Astrocyte of the hippocampus (primary cell): Measurements from ENCODE around the gene CSE1L.
A peak's percentile ranks its signal among the peaks of the same experiment; 100 is the strongest.
"Not testable (repeated sequence)": the region's sequence is repeated elsewhere in the genome, so short reads cannot be mapped to it uniquely, and the experiment has no call there.

Source experiments
- DNase-seq: peaks from one replicate; pipeline ENCODE4 v3.0.0; 2011; ENCODE audit warnings: low read depth, low spot score

The CSE1L gene

GRCh38 chr20:49046087-49046900 is at the start of gene CSE1L:
Gene CSE1L, plus strand, starts transcription at chr20:49046312. Its CDS starts 12,152 bp downstream, at chr20:49058464.
- peak; percentile 98 for DNase-seq

GRCh38 chr20:48999890-49000870 is 45.9 kb upstream of the CSE1L start:
- peak; percentile 38 for DNase-seq

DNA sequence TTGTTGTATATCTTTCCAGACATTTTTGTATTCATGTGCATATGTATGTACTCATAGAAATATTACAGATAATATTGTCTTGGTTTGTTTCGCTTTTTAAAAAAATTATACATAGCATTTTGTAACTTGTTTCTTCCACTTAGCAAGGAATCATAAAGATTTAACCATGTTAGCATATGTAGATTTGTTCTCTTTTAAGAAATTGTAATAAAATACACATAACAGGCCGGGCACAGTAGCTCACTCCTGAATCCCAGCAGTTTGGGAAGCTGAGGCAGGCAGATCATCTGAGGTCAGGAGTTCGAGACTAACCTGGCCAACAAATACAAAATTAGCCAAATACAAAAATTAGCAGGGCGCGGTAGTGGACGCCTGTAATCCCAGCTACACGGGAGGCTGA is 44.4 kb upstream of the CSE1L start:
- no peak for DNase-seq

- no peak for DNase-seq
These were observed 39.6 kb upstream of the CSE1L start for GRCh38 chr20:49006446-49006980.

DNA sequence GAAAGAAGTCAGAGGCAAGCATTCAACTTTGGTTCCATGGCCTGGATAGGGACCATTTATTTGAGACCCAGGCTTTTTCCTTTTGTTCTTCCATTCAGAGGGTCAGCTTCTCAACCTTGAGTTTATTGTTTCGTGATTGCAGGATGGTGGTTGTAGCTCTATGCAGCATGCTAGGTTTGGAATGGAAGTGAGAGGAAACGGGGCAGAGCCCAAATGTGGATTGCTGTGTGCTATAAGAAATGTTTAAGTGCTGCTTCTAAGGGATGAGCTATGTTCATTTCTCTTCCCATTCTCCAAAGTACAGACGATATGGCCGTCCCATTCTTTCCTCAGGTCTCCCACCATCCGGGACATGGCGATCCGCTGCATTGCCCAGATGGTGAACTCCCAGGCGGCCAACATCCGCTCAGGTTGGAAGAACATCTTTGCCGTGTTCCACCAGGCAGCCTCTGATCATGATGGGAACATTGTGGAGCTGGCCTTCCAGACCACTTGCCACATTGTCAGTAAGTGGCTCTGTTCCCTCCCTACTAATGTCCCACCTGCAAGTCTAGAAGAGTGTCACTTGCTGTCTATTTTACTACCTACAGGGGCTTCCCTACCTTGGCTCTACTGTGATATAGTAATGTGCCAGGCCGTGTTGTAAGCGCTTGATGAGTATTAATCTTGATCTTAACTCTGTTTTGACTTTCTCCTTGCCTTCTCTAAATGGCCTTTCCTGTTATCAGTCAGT is 36.0 kb upstream of the CSE1L start:
- no peak for DNase-seq

- no peak for DNase-seq
These were observed 21.9 kb upstream of the CSE1L start for GRCh38 chr20:49024220-49024619.

DNA sequence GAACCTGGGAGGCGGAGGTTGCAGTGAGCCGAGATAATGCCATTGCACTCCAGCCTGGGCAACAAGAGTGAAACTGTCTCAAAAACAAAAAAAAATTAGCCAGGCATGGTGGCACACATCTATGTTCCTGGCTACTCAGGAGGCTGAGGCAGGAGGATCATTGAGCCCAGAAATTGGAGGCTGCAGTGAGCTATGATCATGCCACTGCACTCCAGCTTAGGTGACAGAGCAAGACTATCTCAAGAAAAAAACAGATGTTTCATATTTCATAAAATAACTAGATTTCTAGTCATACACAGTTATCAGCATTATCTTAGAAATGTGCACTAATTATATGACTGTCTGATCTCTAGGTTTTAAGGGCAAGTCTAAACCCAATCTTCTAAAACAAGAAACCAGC is 17.9 kb upstream of the CSE1L start:
- DNase-seq, result not testable (repeated sequence)

GRCh38 chr20:49028684-49029083 is 17.4 kb upstream of the CSE1L start:
- peak; percentile 38 for DNase-seq

DNA sequence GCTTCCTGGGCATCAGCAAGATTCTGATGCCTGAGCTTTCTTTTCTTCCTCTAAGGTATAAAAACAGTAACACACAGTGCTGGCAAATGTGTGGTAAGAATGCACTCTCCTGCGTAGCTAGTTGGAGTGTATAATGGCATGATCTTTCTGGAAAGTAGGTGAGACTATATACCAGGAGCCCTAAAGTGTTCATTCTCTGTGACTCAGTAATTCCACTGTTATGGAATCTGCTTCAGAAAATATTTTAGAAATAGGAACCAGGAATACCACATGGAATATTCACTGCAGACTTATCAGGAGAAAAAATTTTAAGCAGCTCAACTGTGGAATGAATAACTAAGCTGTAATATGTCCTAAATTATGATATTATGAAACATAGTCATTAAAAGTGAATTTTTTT is 16.9 kb upstream of the CSE1L start:
- no peak for DNase-seq

GRCh38 chr20:49030954-49031619 is 15.0 kb upstream of the CSE1L start:
- no peak for DNase-seq

DNA sequence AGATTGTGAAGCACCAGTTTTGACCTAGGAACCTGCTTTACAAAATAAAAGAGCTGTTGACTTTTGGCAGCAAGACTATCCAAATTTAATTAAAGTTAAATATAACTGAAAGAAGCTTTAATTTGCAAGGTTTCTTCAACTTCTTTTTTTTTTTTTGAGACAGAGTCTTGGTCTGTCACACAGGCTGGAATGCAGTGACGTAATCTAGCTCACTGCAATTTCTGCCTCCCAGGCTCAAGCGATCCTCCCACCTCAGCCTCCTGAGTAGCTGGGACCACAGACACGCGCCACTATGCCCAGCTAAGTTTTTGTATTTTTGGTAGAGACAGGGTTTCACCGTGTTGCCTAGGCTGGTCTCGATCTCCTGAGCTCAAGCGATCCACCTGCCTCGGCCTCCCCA is 13.7 kb upstream of the CSE1L start:
- no peak for DNase-seq

DNA sequence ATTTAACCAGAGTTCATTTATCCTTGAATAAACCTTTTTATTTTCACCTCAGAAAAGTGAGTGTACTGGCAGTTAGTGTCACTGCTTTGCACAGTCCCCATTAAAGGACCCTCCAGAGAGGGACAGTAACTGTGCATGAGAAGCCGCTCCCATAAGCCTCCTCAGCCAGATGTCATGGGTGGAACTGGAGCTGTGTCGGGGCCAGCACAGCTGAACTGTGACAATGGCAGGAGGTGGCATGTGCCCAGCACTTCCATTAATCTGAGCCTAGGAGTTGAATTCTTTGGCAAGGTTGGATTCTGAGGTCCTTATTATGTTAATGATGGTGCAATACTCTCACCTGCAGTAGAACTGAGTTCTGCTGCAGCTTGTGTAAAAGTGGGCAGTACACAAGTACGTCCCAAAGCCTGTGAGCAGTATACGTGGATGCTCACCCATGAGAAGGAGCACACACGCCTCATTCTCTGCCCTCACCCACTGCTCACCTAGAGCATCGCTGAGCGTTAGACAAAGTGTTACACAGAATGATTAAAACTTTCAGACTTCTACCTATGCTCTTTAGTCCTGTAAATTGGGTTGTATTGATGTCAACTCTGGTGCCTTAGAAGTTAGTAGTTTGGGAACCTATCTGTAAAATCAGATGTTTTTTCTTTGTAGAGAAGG is 11.9 kb upstream of the CSE1L start:
- no peak for DNase-seq

DNA sequence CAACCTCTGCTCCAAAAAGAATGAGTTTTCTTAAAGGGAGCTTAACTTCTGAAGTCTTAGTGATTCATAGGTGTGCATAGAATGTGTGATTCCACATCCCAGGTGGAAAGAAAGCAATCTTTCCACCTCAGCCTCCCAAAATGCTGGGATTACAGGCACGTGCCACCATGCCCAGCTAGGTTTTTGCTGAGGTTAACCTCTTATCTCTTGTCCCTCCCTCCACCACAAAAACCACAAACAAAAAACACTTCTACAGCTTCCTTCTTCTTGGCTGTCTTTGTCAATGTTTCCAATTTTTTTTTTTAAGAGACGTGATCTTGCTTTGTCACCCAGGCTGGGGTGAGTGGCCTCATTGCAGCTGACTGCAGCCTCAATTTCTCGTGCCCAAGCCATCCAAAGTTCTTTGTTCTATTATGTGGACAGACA is 8.1 kb upstream of the CSE1L start:
- peak; percentile 30 for DNase-seq

- no peak for DNase-seq
These were observed 6.3 kb upstream of the CSE1L start for GRCh38 chr20:49039854-49040253.

DNA sequence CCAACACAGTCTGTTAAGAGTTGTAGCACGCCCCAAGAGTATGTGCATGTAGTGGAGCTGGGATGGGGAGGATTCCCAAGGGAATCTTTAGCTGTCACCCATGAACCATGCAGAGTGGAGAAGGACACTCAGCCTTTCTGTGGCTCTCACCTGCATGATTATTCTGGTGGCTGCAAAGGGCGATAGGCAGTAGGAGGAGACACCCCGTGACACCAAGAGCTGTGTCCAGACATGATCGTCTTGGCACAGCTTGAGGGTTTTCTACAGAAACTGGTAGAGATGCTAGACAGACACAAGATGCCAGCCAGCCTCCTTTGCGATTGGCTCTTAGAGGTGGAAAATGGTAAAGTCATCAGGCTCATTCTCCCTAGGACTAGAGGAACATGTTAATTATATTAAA is 3.1 kb upstream of the CSE1L start:
- DNase-seq, result no peak

DNA sequence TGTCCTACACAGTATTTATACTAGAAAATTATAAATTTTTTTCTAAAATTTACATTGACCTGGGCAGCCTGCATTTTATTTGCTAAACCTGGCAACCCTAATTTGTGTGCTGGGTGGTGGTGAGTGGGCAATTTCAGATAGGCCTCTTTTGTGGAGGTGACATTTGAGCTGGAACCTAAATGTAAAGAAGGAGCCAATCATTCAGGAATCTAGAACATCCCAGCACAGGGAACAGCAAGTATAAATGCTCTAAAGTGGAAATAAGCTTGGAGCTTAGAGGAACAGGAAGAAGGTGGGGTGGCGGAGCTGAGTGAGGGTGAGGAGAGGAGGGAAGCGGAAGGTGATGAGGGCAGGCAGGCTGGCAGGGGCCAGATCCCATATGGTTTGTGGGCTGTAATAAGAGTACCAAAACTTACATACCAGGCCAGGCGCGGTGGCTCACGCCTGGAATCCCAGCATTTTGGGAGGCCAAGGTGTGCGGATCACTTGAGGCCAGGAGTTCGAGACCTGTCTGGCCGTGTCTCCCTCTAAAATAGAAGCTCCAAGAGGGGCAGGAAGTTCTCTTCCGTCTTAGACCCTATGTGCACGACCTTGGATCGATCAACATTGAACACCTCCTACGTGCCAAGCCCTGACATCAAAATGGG is 549 bp upstream of the CSE1L start:
- DNase-seq, result peak; percentile 6

GRCh38 chr20:49052334-49052733 is 6.2 kb downstream of the CSE1L start:
- no peak for DNase-seq

- peak; percentile 39 for DNase-seq
These were observed 8.0 kb downstream of the CSE1L start for GRCh38 chr20:49054056-49054643.

DNA sequence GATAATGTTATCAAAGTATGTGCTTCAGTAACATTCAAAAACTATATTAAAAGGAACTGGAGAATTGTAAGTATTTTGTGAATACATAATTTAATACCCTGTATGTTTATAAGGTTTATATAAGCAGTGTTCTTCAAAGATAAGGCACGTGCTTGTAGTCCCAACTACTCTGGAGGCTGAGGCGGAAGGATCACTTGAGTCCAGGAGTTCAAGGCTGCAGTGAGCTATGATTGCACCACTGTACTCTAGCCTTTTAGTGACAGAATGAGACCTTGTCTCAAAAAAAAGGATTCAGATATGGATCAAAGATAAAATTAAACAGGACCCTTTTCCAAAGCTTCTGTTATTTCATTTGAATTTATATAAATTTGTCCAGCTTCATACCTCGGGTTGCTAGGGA is 17.2 kb downstream of the CSE1L start:
- DNase-seq, result no peak

DNA sequence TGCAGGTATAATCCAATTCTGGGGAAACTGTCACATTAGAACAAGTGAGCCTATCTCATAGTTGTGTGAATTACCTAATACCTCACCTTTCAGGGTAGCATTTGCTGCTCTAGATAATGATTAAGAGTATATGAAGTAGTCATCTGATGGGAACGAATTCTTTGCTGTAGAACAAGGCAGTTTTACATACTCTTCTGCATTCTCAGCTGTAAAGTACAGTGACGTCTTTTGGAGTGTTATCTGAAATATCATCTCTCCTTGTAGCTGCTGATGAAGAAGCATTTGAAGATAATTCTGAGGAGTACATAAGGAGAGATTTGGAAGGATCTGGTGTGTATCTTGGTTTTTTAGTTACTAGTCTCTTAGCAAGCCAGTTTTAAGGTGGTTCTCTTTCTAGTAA is 28.4 kb downstream of the CSE1L start:
- DNase-seq, result no peak
